H9 (cell line): ENCODE results near the gene PRX. TPM values are rescaled to one million over a fixed set of nuclear protein-coding genes. Genes with fewer than 3 reads are reported as not detected.
"Not testable (repeated sequence)": the region's sequence is repeated elsewhere in the genome, so short reads cannot be mapped to it uniquely, and the experiment has no call there.

ENCODE experiments used
- DNase-seq: peaks from one replicate; pipeline ENCODE4 v3.0.0-alpha.2; 2017
- H2AFZ ChIP-seq: one replicate; pipeline ENCODE4 v1.6.1; 2013; ENCODE audit warnings: mild to moderate bottlenecking, low read length, control low read depth, moderate library complexity
- H2AK5ac ChIP-seq: 2 replicates; pipeline ENCODE4 v1.6.1; 2013; ENCODE audit warnings: low read length, control low read depth, mixed read lengths; ENCODE audit not compliant: insufficient read length
- H2BK120ac ChIP-seq: one replicate; pipeline ENCODE4 v1.6.1; 2013; ENCODE audit warnings: low read depth, mild to moderate bottlenecking, low read length, control low read depth, inconsistent platforms; ENCODE audit not compliant: poor library complexity, severe bottlenecking
- H2BK12ac ChIP-seq: 2 replicates; pipeline ENCODE4 v1.6.1; 2013; ENCODE audit warnings: low read length, control low read depth, mixed read lengths, low read depth; ENCODE audit not compliant: insufficient read length
- H2BK15ac ChIP-seq: 2 replicates; pipeline ENCODE4 v1.6.1; 2013; ENCODE audit warnings: low read depth, low read length, control low read depth
- H2BK20ac ChIP-seq: one replicate; pipeline ENCODE4 v1.6.1; 2013; ENCODE audit warnings: low read depth, mild to moderate bottlenecking, low read length, control low read depth, inconsistent platforms; ENCODE audit not compliant: poor library complexity, severe bottlenecking
- H2BK5ac ChIP-seq: 2 replicates; pipeline ENCODE4 v1.6.1; 2013; ENCODE audit warnings: low read length, control low read depth, mixed read lengths; ENCODE audit not compliant: insufficient read length
- H3K14ac ChIP-seq: 2 replicates; pipeline ENCODE4 v1.6.1; 2013; ENCODE audit warnings: low read length, control low read depth; ENCODE audit not compliant: insufficient read depth
- H3K18ac ChIP-seq: 2 replicates; pipeline ENCODE4 v1.6.1; 2013; ENCODE audit warnings: low read depth, mild to moderate bottlenecking, mixed read lengths, low read length, control low read depth; ENCODE audit not compliant: insufficient read length
- H3K23ac ChIP-seq: 2 replicates; pipeline ENCODE4 v1.6.1; 2013; ENCODE audit warnings: low read length, control low read depth, mixed read lengths, low read depth; ENCODE audit not compliant: insufficient read length
- H3K23me2 ChIP-seq: 2 replicates; pipeline ENCODE4 v1.6.1; 2013; ENCODE audit warnings: low read depth, mild to moderate bottlenecking, mixed read lengths, low read length, control low read depth; ENCODE audit not compliant: insufficient read length, poor library complexity, severe bottlenecking
- H3K27ac ChIP-seq: 2 replicates; pipeline ENCODE4 v1.5.1; 2013; ENCODE audit warnings: low read length, control low read depth, mixed read lengths, low read depth; ENCODE audit not compliant: insufficient read length
- H3K27me3 ChIP-seq: 2 replicates; pipeline ENCODE4 v1.6.1; 2013; ENCODE audit warnings: low read length, control low read depth, inconsistent platforms; ENCODE audit not compliant: insufficient read depth
- H3K4ac ChIP-seq: 2 replicates; pipeline ENCODE4 v1.6.1; 2013; ENCODE audit warnings: low read depth, mild to moderate bottlenecking, control low read depth, inconsistent platforms, low read length, moderate library complexity
- H3K4me1 ChIP-seq: 2 replicates; pipeline ENCODE4 v1.6.1; 2013; ENCODE audit warnings: low read length, control low read depth, inconsistent platforms; ENCODE audit not compliant: insufficient read depth
- H3K4me2 ChIP-seq: 2 replicates; pipeline ENCODE4 v1.6.1; 2013; ENCODE audit warnings: low read length, control low read depth, mixed read lengths; ENCODE audit not compliant: insufficient read length, insufficient read depth
- H3K56ac ChIP-seq: 2 replicates; pipeline ENCODE4 v1.6.1; 2013; ENCODE audit warnings: low read depth, mild to moderate bottlenecking, mixed read lengths, low read length, control low read depth; ENCODE audit not compliant: insufficient read length
- H3K79me1 ChIP-seq: 2 replicates; pipeline ENCODE4 v1.6.1; 2013; ENCODE audit warnings: low read depth, mild to moderate bottlenecking, moderate library complexity, low read length, control low read depth, inconsistent platforms; ENCODE audit not compliant: insufficient read depth, poor library complexity, severe bottlenecking
- H3K79me2 ChIP-seq: 2 replicates; pipeline ENCODE4 v1.6.1; 2013; ENCODE audit warnings: low read length, control low read depth, inconsistent platforms; ENCODE audit not compliant: insufficient read depth
- H3K9ac ChIP-seq: 2 replicates; pipeline ENCODE4 v1.6.1; 2013; ENCODE audit warnings: low read length, control low read depth, mixed read lengths; ENCODE audit not compliant: insufficient read length; ENCODE audit errors: extremely low read depth
- H3K9me3 ChIP-seq: one replicate; pipeline ENCODE4 v1.6.1; 2013; ENCODE audit warnings: low read depth, low read length, inconsistent platforms; ENCODE audit not compliant: control insufficient read depth
- H3T11ph ChIP-seq: one replicate; pipeline ENCODE4 v1.6.1; 2013; ENCODE audit warnings: mild to moderate bottlenecking, low read length, control low read depth, inconsistent platforms
- H4K20me1 ChIP-seq: one replicate; pipeline ENCODE4 v1.6.1; 2013; ENCODE audit not compliant: control insufficient read depth, insufficient read length, insufficient read depth
- H4K5ac ChIP-seq: 2 replicates; pipeline ENCODE4 v1.6.1; 2013; ENCODE audit warnings: low read depth, mild to moderate bottlenecking, mixed read lengths, low read length, control low read depth; ENCODE audit not compliant: insufficient read length
- H4K8ac ChIP-seq: replicated peaks from 2 replicates; pipeline ENCODE4 v1.6.1; 2013; ENCODE audit warnings: low read length, control low read depth, mixed read lengths, low read depth; ENCODE audit not compliant: insufficient read length
- H4K91ac ChIP-seq: 2 replicates; pipeline ENCODE4 v1.6.1; 2013; ENCODE audit warnings: low read depth, mild to moderate bottlenecking, moderate library complexity, mixed read lengths, low read length, control low read depth; ENCODE audit not compliant: insufficient read length
- H3K27ac Mint-ChIP-seq, 3 experiments: 2 replicates in 2 of 3; 3 replicates in 1 of 3; pipeline ENCODE4 v1.8.0; 2020 to 2021; ENCODE audit warnings: mixed read lengths in 3 of 3, mild to moderate bottlenecking in 1 of 3, moderate library complexity in 1 of 3
- H3K27me3 Mint-ChIP-seq: 2 replicates; pipeline ENCODE4 v1.8.0; 2021; ENCODE audit warnings: low read depth, mild to moderate bottlenecking, moderate library complexity, mixed read lengths
- H3K36me3 Mint-ChIP-seq, 3 experiments: 2 replicates in 2 of 3; 3 replicates in 1 of 3; pipeline ENCODE4 v1.8.0; 2020 to 2021; ENCODE audit warnings: low read depth in 3 of 3, mixed read lengths in 3 of 3; ENCODE audit not compliant: insufficient read depth in 1 of 3
- H3K4me1 Mint-ChIP-seq, 2 experiments: 2 replicates each; pipeline ENCODE4 v1.8.0; 2020; ENCODE audit warnings: mixed read lengths in 2 of 2
- H3K4me3 Mint-ChIP-seq, 2 experiments: 2 replicates in 1 of 2; 3 replicates in 1 of 2; pipeline ENCODE4 v1.8.0; 2020 to 2021; ENCODE audit warnings: mild to moderate bottlenecking in 2 of 2, mixed read lengths in 2 of 2, moderate library complexity in 1 of 2
- H3K9me3 Mint-ChIP-seq, 2 experiments: 2 replicates in 1 of 2; 3 replicates in 1 of 2; pipeline ENCODE4 v1.8.0; 2020; ENCODE audit warnings: mild to moderate bottlenecking in 2 of 2, mixed read lengths in 2 of 2, moderate library complexity in 1 of 2
- whole genome bisulfite sequencing: extraction: QIAGEN DNeasy Blood & Tissue Kit; methylation state at CpG from one replicate; pipeline ENCODE4 v1.1.7; 2013; ENCODE audit warnings: missing lambda C conversion rate, low lambda C conversion rate, mixed read lengths; ENCODE audit not compliant: insufficient read length; ENCODE audit errors: extremely low coverage; 5-methylcytosine and 5-hydroxymethylcytosine counted together
- total RNA-seq: library from RNA; stranded (reverse); gene quantifications from 2 replicates; pipeline ENCODE4 v1.2.1, GENCODE V29; 2021
- TF ChIP-seq, protein P1 (sequence below): fragments of 200-600 bp; sonication (generic); conservative IDR thresholded peaks from 3 replicates; pipeline ENCODE4 v1.8.0; 2021; ENCODE audit warnings: antibody characterized with exemption, mild to moderate bottlenecking

Gene PRX
- total RNA-seq, 1 experiment from 2014 or later: 4.0 TPM

DNA sequence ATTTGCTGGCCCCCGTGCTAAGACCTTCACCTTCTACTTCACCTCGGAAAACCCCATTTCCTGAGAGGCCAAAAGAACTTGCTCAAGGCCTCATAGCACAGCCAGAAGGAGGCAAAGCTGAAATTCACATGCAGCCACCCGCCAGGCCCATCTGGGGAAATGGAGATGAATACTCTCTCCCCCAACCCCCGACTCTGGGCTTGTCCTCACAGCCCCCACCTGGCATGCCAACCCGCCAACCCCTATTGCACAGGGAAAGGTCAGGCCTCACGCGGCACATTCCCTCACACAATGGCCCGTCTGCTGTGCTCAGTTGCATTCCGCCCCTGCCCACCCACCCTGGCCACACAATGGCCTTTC is 3.2 kb downstream of the PRX start:
- H2AFZ ChIP-seq: no peak overlapping the region
- Mint-ChIP-seq H3K9me3 (no peaks in the 10 kb centered on the region), H3K36me3 (no peaks in the 10 kb centered on the region), H3K27ac (peak overlapping the region in 2 of 3 experiments; percentile 44 to 79; a peak in 3 of 7 replicates), H3K4me1 (peaks cover 20 to 45% of the 10 kb centered on the region in 2 experiments), H3K4me3 (no peak overlapping the region), H3K27me3 (peaks cover 2% of the 10 kb centered on the region; the same call in 1 of the 2 replicates)
- no peak overlapping the region for H3K4me2 ChIP-seq
- no CpG with 5 or more reads among the region's 9 CpGs for WGBS
- no peak overlapping the region for H2BK5ac ChIP-seq
- H3K79me1 ChIP-seq: no peaks in the 10 kb centered on the region
- H3K27me3 ChIP-seq: no peaks in the 10 kb centered on the region
- no peaks in the 10 kb centered on the region for H4K20me1 ChIP-seq
- no peak overlapping the region for H4K8ac ChIP-seq
- no peak overlapping the region for H3K9ac ChIP-seq
- H4K91ac ChIP-seq: no peak overlapping the region
- no peak overlapping the region for H2AK5ac ChIP-seq
- H4K5ac ChIP-seq: no peak overlapping the region
- TF ChIP-seq, protein P1, sequence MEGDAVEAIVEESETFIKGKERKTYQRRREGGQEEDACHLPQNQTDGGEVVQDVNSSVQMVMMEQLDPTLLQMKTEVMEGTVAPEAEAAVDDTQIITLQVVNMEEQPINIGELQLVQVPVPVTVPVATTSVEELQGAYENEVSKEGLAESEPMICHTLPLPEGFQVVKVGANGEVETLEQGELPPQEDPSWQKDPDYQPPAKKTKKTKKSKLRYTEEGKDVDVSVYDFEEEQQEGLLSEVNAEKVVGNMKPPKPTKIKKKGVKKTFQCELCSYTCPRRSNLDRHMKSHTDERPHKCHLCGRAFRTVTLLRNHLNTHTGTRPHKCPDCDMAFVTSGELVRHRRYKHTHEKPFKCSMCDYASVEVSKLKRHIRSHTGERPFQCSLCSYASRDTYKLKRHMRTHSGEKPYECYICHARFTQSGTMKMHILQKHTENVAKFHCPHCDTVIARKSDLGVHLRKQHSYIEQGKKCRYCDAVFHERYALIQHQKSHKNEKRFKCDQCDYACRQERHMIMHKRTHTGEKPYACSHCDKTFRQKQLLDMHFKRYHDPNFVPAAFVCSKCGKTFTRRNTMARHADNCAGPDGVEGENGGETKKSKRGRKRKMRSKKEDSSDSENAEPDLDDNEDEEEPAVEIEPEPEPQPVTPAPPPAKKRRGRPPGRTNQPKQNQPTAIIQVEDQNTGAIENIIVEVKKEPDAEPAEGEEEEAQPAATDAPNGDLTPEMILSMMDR: no peak
- H3K4me1 ChIP-seq: peaks cover 3% of the 10 kb centered on the region; the same call in 1 of the 2 replicates
- no peak overlapping the region for H3K18ac ChIP-seq
- no peak overlapping the region for H2BK12ac ChIP-seq
- peak; percentile 67 for DNase-seq
- no peaks in the 10 kb centered on the region for H3K23me2 ChIP-seq
- no peak overlapping the region for H2BK20ac ChIP-seq
- H3T11ph ChIP-seq: no peak overlapping the region
- H3K56ac ChIP-seq: no peak overlapping the region
- H3K27ac ChIP-seq: no peak overlapping the region
- no peaks in the 10 kb centered on the region for H3K79me2 ChIP-seq
- H3K9me3 ChIP-seq: no peaks in the 10 kb centered on the region
- no peak overlapping the region for H3K14ac ChIP-seq
- H2BK120ac ChIP-seq: no peak overlapping the region
- H3K23ac ChIP-seq: no peak overlapping the region
- no peak overlapping the region for H2BK15ac ChIP-seq
- H3K4ac ChIP-seq: no peak overlapping the region

DNA sequence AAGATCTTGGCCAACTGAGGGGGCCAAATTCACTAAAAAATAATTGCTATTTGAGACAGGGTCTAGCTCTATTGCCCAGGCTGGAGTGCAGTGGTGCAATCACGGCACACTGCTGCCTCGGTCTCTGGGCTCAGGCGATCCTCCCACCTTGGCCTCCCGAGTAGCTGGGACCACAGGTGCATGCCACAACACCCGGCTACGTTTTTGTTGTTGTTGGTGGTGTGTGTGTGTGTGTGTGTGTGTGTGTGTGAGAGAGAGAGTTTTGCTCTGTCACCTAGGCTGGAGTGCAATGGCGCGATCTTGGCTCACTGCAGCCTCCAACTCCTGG is 4.6 kb downstream of the PRX start:
- not testable (repeated sequence) for H3K27me3 ChIP-seq, H2BK12ac ChIP-seq, H2AK5ac ChIP-seq, H3K36me3 Mint-ChIP-seq, H3K18ac ChIP-seq, H3K4me1 ChIP-seq, H3K4me2 ChIP-seq, H2BK15ac ChIP-seq, H2AFZ ChIP-seq, H3K23me2 ChIP-seq, H2BK120ac ChIP-seq, H3K79me1 ChIP-seq, H3K4ac ChIP-seq, H2BK5ac ChIP-seq, H3K9me3 Mint-ChIP-seq, H3K9me3 ChIP-seq, H3K79me2 ChIP-seq, H3K23ac ChIP-seq, H4K8ac ChIP-seq, H3K14ac ChIP-seq, DNase-seq, H3T11ph ChIP-seq, H4K91ac ChIP-seq, H4K5ac ChIP-seq, H4K20me1 ChIP-seq, H3K9ac ChIP-seq, H3K27me3 Mint-ChIP-seq, H3K4me3 Mint-ChIP-seq, H3K56ac ChIP-seq, H3K27ac ChIP-seq, H2BK20ac ChIP-seq, H3K27ac Mint-ChIP-seq
- peaks cover 22 to 42% of the 10 kb centered on the region in 2 experiments for H3K4me1 Mint-ChIP-seq
- no CpG with 5 or more reads among the region's 8 CpGs for WGBS
